Upper lobe of left lung (tissue), 6 donors: ENCODE results near the gene AEBP1. TPM values are rescaled to one million over a fixed set of nuclear protein-coding genes. Genes with fewer than 3 reads are reported as not detected.

ENCODE experiments used
- ATAC-seq, 2 donors: fragments of 200-7000 bp; cut with Tn5 transposase; one replicate each; pipeline ENCODE4 v1.9.1; 2022; ENCODE audit warnings: mild to moderate bottlenecking in 2 of 2, moderate library complexity in 2 of 2; ENCODE audit not compliant: low FRiP score in 2 of 2
- DNase-seq, 2 donors: peaks; one replicate each; pipeline ENCODE4 v3.0.0-alpha.2; 2019 to 2020
- H3K27ac ChIP-seq, 4 donors: fragments of 200-600 bp; sonication (generic); one replicate each; pipeline ENCODE4 v1.5.1; 2016 to 2019
- H3K27me3 ChIP-seq, 4 donors: fragments of 200-600 bp; sonication (generic); one replicate each; pipeline ENCODE4 v1.5.1; 2017 to 2019
- H3K36me3 ChIP-seq, 4 donors: fragments of 200-600 bp; sonication (generic); one replicate each; pipeline ENCODE4 v1.5.1; 2016 to 2019
- H3K4me1 ChIP-seq, 4 donors: fragments of 200-600 bp; sonication (generic); one replicate each; pipeline ENCODE4 v1.5.1; 2018 to 2019
- H3K4me3 ChIP-seq, 4 donors: fragments of 200-600 bp; sonication (generic); one replicate each; pipeline ENCODE4 v1.5.1; 2017 to 2019; ENCODE audit warnings: mild to moderate bottlenecking in 2 of 4, moderate library complexity in 1 of 4
- H3K9me3 ChIP-seq, 4 donors: fragments of 200-600 bp; sonication (generic); one replicate each; pipeline ENCODE4 v1.5.1; 2018 to 2019
- CTCF ChIP-seq, 6 experiments: fragments of 450-650 bp in 4 of 6; fragments of 200-600 bp in 2 of 6; sonication (generic) in 2 of 6; IDR thresholded peaks; one replicate each; pipeline ENCODE4 v1.5.1; 2016 to 2019; ENCODE audit warnings: antibody characterized with exemption in 6 of 6
- EP300 ChIP-seq, 4 donors: sonication (generic); formaldehyde crosslinking; IDR thresholded peaks; one replicate each; pipeline ENCODE4 v1.5.1; 2017; ENCODE audit warnings: antibody characterized with exemption in 4 of 4, control low read depth in 2 of 4
- POLR2A ChIP-seq, 4 donors: fragments of 450-650 bp; IDR thresholded peaks; one replicate each; pipeline ENCODE4 v1.5.1; 2016 to 2017; ENCODE audit warnings: antibody characterized with exemption in 4 of 4, mild to moderate bottlenecking in 2 of 4
- POLR2AphosphoS5 ChIP-seq, 2 donors: sonication (generic); formaldehyde crosslinking; IDR thresholded peaks; one replicate each; pipeline ENCODE4 v1.5.1; 2017; ENCODE audit warnings: antibody characterized with exemption in 2 of 2
- WGBS, 2 donors: methylation state at CpG; one replicate each; pipeline ENCODE4 v1.1.5; 2017 to 2018; 5-methylcytosine and 5-hydroxymethylcytosine counted together
- total RNA-seq, 6 donors: library from RNA; depleted of rRNA in 4 of 6; stranded (reverse); fragments of >200 nt in 4 of 6; gene quantifications; one replicate each; pipeline versions ENCODE4 v1.1.0 to v1.2.1, GENCODE V29; 2016 to 2021
- donor health status: DM: no; HTN: no; CAD: no; lungs with moderate emphysema.
- donor health status: DM: no; HTN: yes; CAD: no; lungs with severe emphysema.

Gene AEBP1
- total RNA-seq, 6 donors from 2014 or later, result 34.1 to 241 (median 92.7) TPM

- no peak overlapping the region for H3K27ac ChIP-seq
- no peaks in the 10 kb centered on the region for H3K9me3 ChIP-seq
- peaks cover 0 to 10% (median 2%) of the 10 kb centered on the region in 4 donors for H3K4me1 ChIP-seq
- TF ChIP-seq CTCF (IDR thresholded peaks at IDR 0.05) (no peak), POLR2A (IDR thresholded peaks at IDR 0.05) (no peak), EP300 (IDR thresholded peaks at IDR 0.05) (no peak), POLR2AphosphoS5 (IDR thresholded peaks at IDR 0.05) (no peak)
- no peak overlapping the region for H3K4me3 ChIP-seq
- WGBS, 2 donors, result 60 to 76% methylated on average over 6 of the region's 6 CpGs
- no peaks in the 10 kb centered on the region for H3K27me3 ChIP-seq
- ATAC-seq (no peak), DNase-seq (no peak)
- no peaks in the 10 kb centered on the region for H3K36me3 ChIP-seq
Observed at GRCh38 chr7:44093102-44093641, 11.0 kb upstream of the AEBP1 start.

- peaks cover 0 to 5% (median 2%) of the 10 kb centered on the region in 4 donors for H3K4me1 ChIP-seq
- H3K9me3 ChIP-seq, result no peaks in the 10 kb centered on the region
- TF ChIP-seq POLR2A (IDR thresholded peaks at IDR 0.05) (no peak), CTCF (IDR thresholded peaks at IDR 0.05) (no peak), POLR2AphosphoS5 (IDR thresholded peaks at IDR 0.05) (no peak), EP300 (IDR thresholded peaks at IDR 0.05) (no peak)
- ATAC-seq, result no peak
- no peak for DNase-seq
- 37 to 48% methylated on average over 2 of the region's 2 CpGs for WGBS, 2 donors
- H3K27ac ChIP-seq, result peak overlapping the region in 2 of 4 donors; percentile 11 to 35
- no peaks in the 10 kb centered on the region for H3K36me3 ChIP-seq
- H3K4me3 ChIP-seq, result no peak overlapping the region
- no peaks in the 10 kb centered on the region for H3K27me3 ChIP-seq
Observed at GRCh38 chr7:44094365-44094764, 9.8 kb upstream of the AEBP1 start.

- ATAC-seq, result no peak
- H3K36me3 ChIP-seq, result no peaks in the 10 kb centered on the region
- TF ChIP-seq POLR2AphosphoS5 (IDR thresholded peaks at IDR 0.05), result no peak
- no peak for TF ChIP-seq CTCF (IDR thresholded peaks at IDR 0.05)
- no peak for TF ChIP-seq POLR2A (IDR thresholded peaks at IDR 0.05)
- no peak for TF ChIP-seq EP300 (IDR thresholded peaks at IDR 0.05)
- no peaks in the 10 kb centered on the region for H3K9me3 ChIP-seq
- 69 to 72% methylated on average over 2 of the region's 2 CpGs for WGBS, 2 donors
- peak overlapping the region in 1 of 4 donors; percentile 11 for H3K27ac ChIP-seq
- DNase-seq, result no peak
- peaks cover 0 to 5% (median 2%) of the 10 kb centered on the region in 4 donors for H3K4me1 ChIP-seq
- H3K27me3 ChIP-seq, result no peaks in the 10 kb centered on the region
- H3K4me3 ChIP-seq, result no peak overlapping the region
Observed at GRCh38 chr7:44094883-44095592, 9.1 kb upstream of the AEBP1 start.

- Histone ChIP-seq H3K4me1 (peaks cover 0 to 5% (median 2%) of the 10 kb centered on the region in 4 donors), H3K27me3 (no peaks in the 10 kb centered on the region), H3K4me3 (no peak overlapping the region), H3K36me3 (no peaks in the 10 kb centered on the region), H3K9me3 (no peaks in the 10 kb centered on the region), H3K27ac (no peak overlapping the region)
- DNase-seq (no peak), ATAC-seq (peak in 1 of 2 donors; percentile 46)
- whole genome bisulfite sequencing, 2 donors, result 82 to 84% methylated on average over 3 of the region's 3 CpGs
- no peak for TF ChIP-seq EP300 (IDR thresholded peaks at IDR 0.05)
- no peak for TF ChIP-seq POLR2AphosphoS5 (IDR thresholded peaks at IDR 0.05)
Observed at GRCh38 chr7:44095781-44096180, 8.4 kb upstream of the AEBP1 start.

- Histone ChIP-seq H3K4me1 (peaks cover 0 to 5% (median 2%) of the 10 kb centered on the region in 4 donors), H3K36me3 (no peaks in the 10 kb centered on the region), H3K4me3 (no peak overlapping the region), H3K27me3 (no peaks in the 10 kb centered on the region), H3K27ac (no peak overlapping the region), H3K9me3 (no peaks in the 10 kb centered on the region)
- TF ChIP-seq POLR2AphosphoS5 (IDR thresholded peaks at IDR 0.05), result no peak
- no peak for TF ChIP-seq POLR2A (IDR thresholded peaks at IDR 0.05)
- WGBS, 2 donors, result 85 to 93% methylated on average over 6 to 8 of the region's 8 CpGs
- ATAC-seq (peak in 1 of 2 donors; percentile 3), DNase-seq (no peak)
Observed at GRCh38 chr7:44096326-44096881, 7.7 kb upstream of the AEBP1 start.
